Transverse colon (tissue), 3 donors: ENCODE data around the gene TEX53.

ENCODE experiments used
- CTCF ChIP-seq, 5 experiments: fragments of 200-600 bp in 3 of 5; fragments of 450-650 bp in 2 of 5; sonication (generic) in 3 of 5; IDR thresholded peaks; 1 replicate in 2 of 5; 2 replicates in 3 of 5; pipeline ENCODE4 v1.5.1; 2016 to 2017; ENCODE audit warnings: antibody characterized with exemption in 5 of 5, inconsistent platforms in 3 of 5, mild to moderate bottlenecking in 2 of 5, moderate library complexity in 1 of 5
- EP300 ChIP-seq: sonication (generic); formaldehyde crosslinking; IDR thresholded peaks from one replicate; pipeline ENCODE4 v1.6.1; 2017; ENCODE audit warnings: antibody characterized with exemption, low read depth
- POLR2A ChIP-seq: fragments of 450-650 bp; IDR thresholded peaks from one replicate; pipeline ENCODE4 v1.6.1; 2016; ENCODE audit warnings: antibody characterized with exemption, mild to moderate bottlenecking, moderate library complexity

GRCh38 chr9:114688909-114689610, 31.5 kb upstream of the TEX53 start:
- TF ChIP-seq CTCF (IDR thresholded peaks at IDR 0.05) (no peak), EP300 (no peak), POLR2A (no peak)
